A549 (cell line): ENCODE measurements around the gene ZNF358. TPM values are rescaled to one million over a fixed set of nuclear protein-coding genes. Genes with fewer than 3 reads are reported as not detected.

Experiments used
- ATAC-seq, 2 experiments: fragments of 200-7000 bp in 1 of 2; fragments of >200 bp in 1 of 2; cut with Nextera tagmentation in 1 of 2; cut with Tn5 transposase in 1 of 2; 3 replicates each; pipeline versions ENCODE4 v1.8.0 to v1.9.1; 2018 to 2020; ENCODE audit warnings: mild to moderate bottlenecking in 1 of 2, moderate library complexity in 1 of 2
- CTCF ChIA-PET: fragments of 300-600 bp; sonication (Branson Sonifier 250); formaldehyde crosslinking; extraction: SDS; loops from one replicate; lab custom pipeline; 2021; ENCODE audit warnings: antibody characterized with exemption, inconsistent platforms; lab: Yijun Ruan, JAX
- POLR2A ChIA-PET: fragments of 350-600 bp; formaldehyde crosslinking; extraction: SDS; loops from one replicate; lab custom pipeline; 2021; ENCODE audit warnings: antibody characterized with exemption, inconsistent platforms; lab: Yijun Ruan, JAX
- DNase-seq, 2 experiments: peaks; one replicate each; pipeline versions ENCODE4 v3.0.0 to v3.0.0-alpha.2; 2011 to 2016; ENCODE audit warnings: low read depth in 1 of 2, low spot score in 1 of 2
- FAIRE-seq: peaks from 2 replicates; lab custom pipeline; 2011; peaks lifted over from hg19 to GRCh38; lab: Jason Lieb, UNC
- H3K27ac ChIP-seq, 2 experiments: fragments of >200 bp; sonication (Bioruptor Twin); formaldehyde crosslinking; 3 replicates each; pipeline ENCODE4 v1.5.1; 2016 to 2017
- H3K4me1 ChIP-seq: fragments of >200 bp; sonication (Bioruptor Twin); formaldehyde crosslinking; 3 replicates; pipeline ENCODE4 v1.6.1; 2016
- H3K4me2 ChIP-seq: fragments of >200 bp; sonication (Bioruptor Twin); formaldehyde crosslinking; 3 replicates; pipeline ENCODE4 v1.6.1; 2016
- H3K4me3 ChIP-seq: fragments of >200 bp; sonication (Bioruptor Twin); formaldehyde crosslinking; 3 replicates; pipeline ENCODE4 v1.5.1; 2016
- H3K9me3 ChIP-seq: fragments of >200 bp; sonication (Bioruptor Twin); formaldehyde crosslinking; 3 replicates; pipeline ENCODE4 v1.6.1; 2016
- BCL3 ChIP-seq: fragments of >200 bp; sonication (Bioruptor Twin); formaldehyde crosslinking; IDR thresholded peaks from 3 replicates; pipeline ENCODE4 v1.6.1; 2016
- E2F6 ChIP-seq: IDR thresholded peaks from 2 replicates; pipeline ENCODE4 v1.6.1; 2012; ENCODE audit warnings: low read depth, borderline replicate concordance
- EHF ChIP-seq: fragments of 250-450 bp; sonication (Bioruptor Pico); IDR thresholded peaks from 2 replicates; pipeline ENCODE4 v1.5.0; 2020; ENCODE audit warnings: mild to moderate bottlenecking
- ELK1 ChIP-seq: fragments of 150-350 bp; IDR thresholded peaks from 2 replicates; pipeline ENCODE4 v1.6.1; 2014; ENCODE audit warnings: low read depth, mild to moderate bottlenecking, low read length
- EP300 ChIP-seq, 2 experiments: fragments of >200 bp; sonication (Bioruptor Twin); formaldehyde crosslinking; IDR thresholded peaks; 2 replicates in 1 of 2; 3 replicates in 1 of 2; pipeline ENCODE4 v1.6.1; 2016 to 2017
- FOSB ChIP-seq: fragments of 250-450 bp; sonication (Bioruptor Pico); IDR thresholded peaks from 2 replicates; pipeline ENCODE4 v1.5.0; 2020; ENCODE audit warnings: mild to moderate bottlenecking, moderate library complexity
- FOXS1 ChIP-seq: fragments of 250-450 bp; sonication (Bioruptor Pico); IDR thresholded peaks from 2 replicates; pipeline ENCODE4 v1.5.0; 2020; ENCODE audit warnings: mild to moderate bottlenecking, moderate library complexity
- GATA3 ChIP-seq: IDR thresholded peaks from 2 replicates; pipeline ENCODE4 v1.6.1; 2012; ENCODE audit warnings: borderline replicate concordance
- HES2 ChIP-seq: fragments of >200 bp; sonication (Bioruptor Twin); formaldehyde crosslinking; IDR thresholded peaks from 2 replicates; pipeline ENCODE4 v1.6.1; 2016
- HEYL ChIP-seq: fragments of 250-450 bp; sonication (Bioruptor Pico); IDR thresholded peaks from 2 replicates; pipeline ENCODE4 v1.8.0; 2021; ENCODE audit warnings: mild to moderate bottlenecking, moderate library complexity
- HMGXB4 ChIP-seq: fragments of 250-450 bp; sonication (Bioruptor Pico); IDR thresholded peaks from 2 replicates; pipeline ENCODE4 v1.5.0; 2021; ENCODE audit warnings: mild to moderate bottlenecking, moderate library complexity, borderline replicate concordance
- HOXB13 ChIP-seq: fragments of 250-450 bp; sonication (Bioruptor Pico); IDR thresholded peaks from 2 replicates; pipeline ENCODE4 v1.5.0; 2020; ENCODE audit warnings: low read depth, mild to moderate bottlenecking, moderate library complexity
- HOXB5 ChIP-seq: fragments of 250-450 bp; sonication (Bioruptor Pico); IDR thresholded peaks from 2 replicates; pipeline ENCODE4 v1.5.0; 2020; ENCODE audit warnings: mild to moderate bottlenecking, moderate library complexity
- JUN ChIP-seq, 2 experiments: fragments of >200 bp; sonication (Bioruptor Twin); formaldehyde crosslinking; IDR thresholded peaks; 2 replicates in 1 of 2; 3 replicates in 1 of 2; pipeline ENCODE4 v1.6.1; 2016 to 2017
- KDM1A ChIP-seq: fragments of 200-600 bp; sonication (generic); IDR thresholded peaks from 2 replicates; pipeline ENCODE4 v1.6.1; 2016; ENCODE audit warnings: low read depth, mild to moderate bottlenecking
- MAX ChIP-seq: IDR thresholded peaks from 2 replicates; pipeline ENCODE4 v1.6.1; 2012
- MYC ChIP-seq: IDR thresholded peaks from 2 replicates; pipeline ENCODE4 v1.6.1; 2012; ENCODE audit warnings: mild to moderate bottlenecking, inconsistent platforms, low read length, improper control_type of control experiment, borderline replicate concordance
- NR3C1 ChIP-seq: fragments of >200 bp; sonication (Bioruptor Twin); formaldehyde crosslinking; IDR thresholded peaks from 3 replicates; pipeline ENCODE4 v1.6.1; 2017
- PBX3 ChIP-seq: IDR thresholded peaks from 2 replicates; pipeline ENCODE4 v1.6.1; 2012
- PHF8 ChIP-seq: fragments of 200-600 bp; sonication (generic); IDR thresholded peaks from 2 replicates; pipeline ENCODE4 v1.6.1; 2016; ENCODE audit warnings: low read depth, mild to moderate bottlenecking, antibody characterized with exemption, moderate library complexity, borderline replicate concordance
- RAD21 ChIP-seq, 2 experiments: fragments of >200 bp in 1 of 2; sonication (Bioruptor Twin) in 1 of 2; formaldehyde crosslinking in 1 of 2; IDR thresholded peaks in 1 of 2; conservative IDR thresholded peaks in 1 of 2; 2 replicates in 1 of 2; 3 replicates in 1 of 2; pipeline ENCODE4 v1.6.1; 2012 to 2018; ENCODE audit warnings: inconsistent platforms in 1 of 2
- RARB ChIP-seq: fragments of 250-450 bp; sonication (Bioruptor Pico); IDR thresholded peaks from 2 replicates; pipeline ENCODE4 v1.8.0; 2021; ENCODE audit warnings: mild to moderate bottlenecking, moderate library complexity
- REST ChIP-seq: fragments of 200-600 bp; sonication (generic); IDR thresholded peaks from 2 replicates; pipeline ENCODE4 v1.6.1; 2016; ENCODE audit warnings: antibody characterized with exemption, mild to moderate bottlenecking, moderate library complexity
- SMC3 ChIP-seq: fragments of >200 bp; sonication (Bioruptor Twin); formaldehyde crosslinking; IDR thresholded peaks from 3 replicates; pipeline ENCODE4 v1.6.1; 2018; ENCODE audit warnings: inconsistent platforms
- USF2 ChIP-seq: fragments of 450-650 bp; IDR thresholded peaks from 2 replicates; pipeline ENCODE4 v1.6.1; 2014; ENCODE audit warnings: antibody characterized with exemption
- ZC3H11A ChIP-seq: fragments of 450-650 bp; IDR thresholded peaks from 2 replicates; pipeline ENCODE4 v1.6.1; 2014; ENCODE audit warnings: antibody characterized with exemption, mild to moderate bottlenecking
- ZFP36 ChIP-seq: fragments of 450-650 bp; IDR thresholded peaks from 2 replicates; pipeline ENCODE4 v1.6.1; 2014; ENCODE audit warnings: borderline replicate concordance; ENCODE audit not compliant: partially characterized antibody
- ZNF302 ChIP-seq: fragments of 250-450 bp; sonication (Bioruptor Pico); IDR thresholded peaks from 2 replicates; pipeline ENCODE4 v1.9.0; 2021; ENCODE audit warnings: inconsistent platforms, mild to moderate bottlenecking, moderate library complexity
- WGBS: methylation state at CpG from one replicate; pipeline ENCODE4 v1.1.6; 2017; ENCODE audit errors: missing lambda C conversion rate; 5-methylcytosine and 5-hydroxymethylcytosine counted together
- polyA plus RNA-seq, 4 experiments: library from polyadenylated mRNA; depleted of rRNA in 3 of 4; stranded (reverse); fragments of >200 nt; fragmentation: RNase III in 1 of 4; extraction: RNeasy Plus Mini Kit Qiagen cat#74134 plus additional on column Dnase treatment in 1 of 4; gene quantifications; 2 replicates in 3 of 4; 3 replicates in 1 of 4; pipeline ENCODE4 v1.2.3, GENCODE V29; 2011 to 2017

The ZNF358 gene
- polyA plus RNA-seq, 2 of the 4 experiments (the other 2 are of a cell fraction): 9.5 to 14.0 TPM

- CTCF ChIA-PET: interaction anchor here (0.7 kb wide), 1 partner anchor 25 kb away, joined by 4 read pairs; no protein-coding TSS in a partner anchor
- H3K27ac ChIP-seq: peak overlapping the region; percentile 59 to 78; a peak in 5 of 6 replicates
- DNase-seq (peak; percentile 65 to 89), ATAC-seq (peak; percentile 62 to 75), FAIRE-seq (no peak)
- peaks cover 6% of the 10 kb centered on the region; the same call in 2 of the 3 replicates for H3K4me1 ChIP-seq
- WGBS: 47% methylated on average over 7 of the region's 93 CpGs
- H3K9me3 ChIP-seq: no peaks in the 10 kb centered on the region
- peak overlapping the region; percentile 81 for H3K4me2 ChIP-seq
- peak overlapping the region; percentile 41 for H3K4me3 ChIP-seq
- POLR2A ChIA-PET: interaction anchor here (1.0 kb wide), 1 partner anchor 108 kb away, joined by 3 read pairs; no protein-coding TSS in a partner anchor
- TF ChIP-seq USF2: no peak
- 0 out of 5 replicates have a peak, but pooled peaks of 1 of the 2 experiments have one; percentile 23 for TF ChIP-seq JUN (IDR thresholded peaks at IDR 0.05)
- TF ChIP-seq PHF8: no peak
- no peak for TF ChIP-seq ZNF302 (CRISPR knock-in tag)
- TF ChIP-seq REST: no peak
- no peak for TF ChIP-seq PBX3
- TF ChIP-seq HEYL: no peak
- no peak for TF ChIP-seq BCL3
- no peak for TF ChIP-seq KDM1A
- no peak for TF ChIP-seq SMC3
- 0 out of 2 replicates have a peak, but pooled peaks have one; percentile 41 for TF ChIP-seq EHF (CRISPR knock-in tag)
- TF ChIP-seq HOXB13: peak; percentile 84
- no peak for TF ChIP-seq RARB
- TF ChIP-seq ZC3H11A: no peak
- TF ChIP-seq HMGXB4: 0 out of 2 replicates have a peak, but pooled peaks have one; percentile 61
- no peak for TF ChIP-seq FOXS1
- peak; percentile 98 for TF ChIP-seq MAX
- TF ChIP-seq ELK1: no peak
- no peak for TF ChIP-seq GATA3
- TF ChIP-seq FOSB (CRISPR knock-in tag): no peak
- TF ChIP-seq E2F6: peak; percentile 97
- TF ChIP-seq HES2: no peak
- TF ChIP-seq MYC: no peak
- no peak for TF ChIP-seq NR3C1
- TF ChIP-seq EP300 (IDR thresholded peaks at IDR 0.05): no peak
- TF ChIP-seq HOXB5: peak; percentile 49; the same call in 1 of the 2 replicates
- TF ChIP-seq RAD21 (conservative IDR thresholded peaks at IDR 0.05 in 1 of 2, IDR thresholded peaks at IDR 0.05 in 1 of 2): no peak
- no peak for TF ChIP-seq ZFP36
Observed at GRCh38 chr19:7500811-7501450, 15.0 kb upstream of the ZNF358 start.
